ENCODE data around the gene SH3BGR.

Gene SH3BGR

GRCh38 chr21:39555911-39556590, 104.3 kb downstream of the SH3BGR start:
- DNase-seq = no peak

GRCh38 chr21:39559511-39559910, 107.7 kb downstream of the SH3BGR start:
- no peak for DNase-seq

GRCh38 chr21:39561140-39561539, 109.4 kb downstream of the SH3BGR start:
- DNase-seq = no peak

GRCh38 chr21:39562791-39563770, 111.3 kb downstream of the SH3BGR start:
- DNase-seq = no peak

DNA sequence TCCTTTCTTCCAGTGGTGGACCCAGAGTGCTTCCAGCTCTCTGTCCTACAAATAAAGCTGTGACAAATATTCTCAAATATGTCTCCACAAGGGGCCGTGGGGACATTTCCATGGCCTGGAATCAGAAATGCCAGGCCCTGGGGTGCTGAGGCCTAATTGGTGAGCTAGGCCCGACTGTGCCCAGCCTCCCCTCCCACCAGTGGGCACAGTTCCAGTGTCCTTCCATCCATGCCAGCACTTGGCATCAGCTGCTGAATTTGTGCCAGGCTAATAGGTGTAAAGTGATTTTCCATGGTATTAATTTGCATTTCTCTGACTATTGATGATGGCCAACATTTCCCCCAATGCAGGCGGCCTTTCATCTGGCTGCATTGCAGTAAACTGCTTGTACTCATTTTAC, 112.4 kb downstream of the SH3BGR start:
- DNase-seq = no peak
